Mesothelial cell of epicardium (in vitro differentiated cells): ENCODE data around the gene JARID2. TPM values are rescaled to one million over a fixed set of nuclear protein-coding genes. Genes with fewer than 3 reads are reported as not detected.

Experiments used
- DNase-seq, 2 experiments: peaks; one replicate each; pipeline ENCODE4 v3.0.0; 2021; ENCODE audit warnings: low spot score in 2 of 2; ENCODE audit not compliant: unreplicated experiment in 2 of 2
- H3K27ac Mint-ChIP-seq: 2 replicates; pipeline ENCODE4 v1.8.0; 2021; ENCODE audit warnings: mixed read lengths
- H3K27me3 Mint-ChIP-seq: 2 replicates; pipeline ENCODE4 v1.8.0; 2021; ENCODE audit warnings: low read depth, mixed read lengths
- H3K36me3 Mint-ChIP-seq: 2 replicates; pipeline ENCODE4 v1.8.0; 2021; ENCODE audit warnings: mixed read lengths
- H3K4me1 Mint-ChIP-seq: 2 replicates; pipeline ENCODE4 v1.8.0; 2021; ENCODE audit warnings: mixed read lengths
- H3K4me3 Mint-ChIP-seq: 2 replicates; pipeline ENCODE4 v1.8.0; 2021; ENCODE audit warnings: mild to moderate bottlenecking, moderate library complexity, mixed read lengths
- H3K9me3 Mint-ChIP-seq: 2 replicates; pipeline ENCODE4 v1.8.0; 2021; ENCODE audit warnings: mixed read lengths
- total RNA-seq: library from RNA; stranded (reverse); gene quantifications from 3 replicates; pipeline ENCODE4 v1.2.1, GENCODE V29; 2021
- TF ChIP-seq, protein P1 (sequence below): fragments of 200-600 bp; sonication (generic); IDR thresholded peaks from one replicate; pipeline ENCODE4 v1.5.0; 2021; ENCODE audit warnings: antibody characterized with exemption; ENCODE audit not compliant: unreplicated experiment

JARID2 gene
- total RNA-seq, 1 donor from 2014 or later, result 35.3 TPM

DNA sequence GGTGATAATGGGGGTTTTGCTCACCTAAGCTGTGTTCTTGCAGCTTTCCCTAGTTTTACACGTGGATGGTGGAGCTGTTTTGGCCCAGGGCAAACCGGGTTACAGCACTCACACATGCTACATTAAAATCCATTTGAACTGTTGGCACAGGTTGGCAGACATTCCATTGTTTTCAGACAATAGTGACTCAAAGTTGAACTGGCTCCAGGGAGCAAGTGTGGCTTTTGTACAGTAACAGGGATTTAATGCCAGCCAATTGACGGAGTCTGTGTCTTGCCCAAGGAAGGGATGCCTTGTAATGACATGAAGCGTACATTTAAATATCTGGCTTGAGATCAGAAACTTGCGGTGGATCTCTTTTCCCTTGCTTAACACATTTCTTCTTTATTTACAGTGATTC is 233.9 kb downstream of the JARID2 start:
- no peaks in the 10 kb centered on the region for H3K27me3 Mint-ChIP-seq
- H3K36me3 Mint-ChIP-seq, result peaks cover 5% of the 10 kb centered on the region
- TF ChIP-seq, protein P1, sequence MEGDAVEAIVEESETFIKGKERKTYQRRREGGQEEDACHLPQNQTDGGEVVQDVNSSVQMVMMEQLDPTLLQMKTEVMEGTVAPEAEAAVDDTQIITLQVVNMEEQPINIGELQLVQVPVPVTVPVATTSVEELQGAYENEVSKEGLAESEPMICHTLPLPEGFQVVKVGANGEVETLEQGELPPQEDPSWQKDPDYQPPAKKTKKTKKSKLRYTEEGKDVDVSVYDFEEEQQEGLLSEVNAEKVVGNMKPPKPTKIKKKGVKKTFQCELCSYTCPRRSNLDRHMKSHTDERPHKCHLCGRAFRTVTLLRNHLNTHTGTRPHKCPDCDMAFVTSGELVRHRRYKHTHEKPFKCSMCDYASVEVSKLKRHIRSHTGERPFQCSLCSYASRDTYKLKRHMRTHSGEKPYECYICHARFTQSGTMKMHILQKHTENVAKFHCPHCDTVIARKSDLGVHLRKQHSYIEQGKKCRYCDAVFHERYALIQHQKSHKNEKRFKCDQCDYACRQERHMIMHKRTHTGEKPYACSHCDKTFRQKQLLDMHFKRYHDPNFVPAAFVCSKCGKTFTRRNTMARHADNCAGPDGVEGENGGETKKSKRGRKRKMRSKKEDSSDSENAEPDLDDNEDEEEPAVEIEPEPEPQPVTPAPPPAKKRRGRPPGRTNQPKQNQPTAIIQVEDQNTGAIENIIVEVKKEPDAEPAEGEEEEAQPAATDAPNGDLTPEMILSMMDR, result no peak
- no peaks in the 10 kb centered on the region for H3K9me3 Mint-ChIP-seq
- DNase-seq, result no peak
- no peak overlapping the region for H3K4me3 Mint-ChIP-seq
- peaks cover 23% of the 10 kb centered on the region for H3K4me1 Mint-ChIP-seq
- no peak overlapping the region for H3K27ac Mint-ChIP-seq

DNA sequence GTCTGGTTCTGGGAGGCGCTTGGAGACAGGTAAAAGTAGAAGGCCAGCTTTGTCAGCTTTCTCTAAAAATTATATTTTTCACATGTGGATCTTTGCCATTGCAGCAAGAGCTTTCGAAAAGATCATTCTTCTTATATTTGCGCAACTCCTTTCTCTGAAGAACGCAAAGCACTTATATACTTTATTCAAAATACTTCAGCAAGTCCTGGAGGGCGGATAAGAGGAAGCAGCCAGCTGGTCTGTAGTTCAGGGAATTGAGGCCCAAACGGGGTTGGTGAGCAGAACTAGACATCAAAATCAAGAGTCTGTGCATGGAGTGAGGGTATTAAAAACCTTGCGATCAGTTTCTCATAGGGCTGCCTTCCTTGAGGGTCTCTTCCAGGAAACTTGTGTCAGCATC is 234.7 kb downstream of the JARID2 start:
- TF ChIP-seq, protein P1, result no peak
- DNase-seq, result no peak
- Mint-ChIP-seq H3K27me3 (no peaks in the 10 kb centered on the region), H3K4me3 (no peak overlapping the region), H3K27ac (no peak overlapping the region), H3K4me1 (peaks cover 23% of the 10 kb centered on the region), H3K9me3 (no peaks in the 10 kb centered on the region), H3K36me3 (peaks cover 5% of the 10 kb centered on the region)

DNA sequence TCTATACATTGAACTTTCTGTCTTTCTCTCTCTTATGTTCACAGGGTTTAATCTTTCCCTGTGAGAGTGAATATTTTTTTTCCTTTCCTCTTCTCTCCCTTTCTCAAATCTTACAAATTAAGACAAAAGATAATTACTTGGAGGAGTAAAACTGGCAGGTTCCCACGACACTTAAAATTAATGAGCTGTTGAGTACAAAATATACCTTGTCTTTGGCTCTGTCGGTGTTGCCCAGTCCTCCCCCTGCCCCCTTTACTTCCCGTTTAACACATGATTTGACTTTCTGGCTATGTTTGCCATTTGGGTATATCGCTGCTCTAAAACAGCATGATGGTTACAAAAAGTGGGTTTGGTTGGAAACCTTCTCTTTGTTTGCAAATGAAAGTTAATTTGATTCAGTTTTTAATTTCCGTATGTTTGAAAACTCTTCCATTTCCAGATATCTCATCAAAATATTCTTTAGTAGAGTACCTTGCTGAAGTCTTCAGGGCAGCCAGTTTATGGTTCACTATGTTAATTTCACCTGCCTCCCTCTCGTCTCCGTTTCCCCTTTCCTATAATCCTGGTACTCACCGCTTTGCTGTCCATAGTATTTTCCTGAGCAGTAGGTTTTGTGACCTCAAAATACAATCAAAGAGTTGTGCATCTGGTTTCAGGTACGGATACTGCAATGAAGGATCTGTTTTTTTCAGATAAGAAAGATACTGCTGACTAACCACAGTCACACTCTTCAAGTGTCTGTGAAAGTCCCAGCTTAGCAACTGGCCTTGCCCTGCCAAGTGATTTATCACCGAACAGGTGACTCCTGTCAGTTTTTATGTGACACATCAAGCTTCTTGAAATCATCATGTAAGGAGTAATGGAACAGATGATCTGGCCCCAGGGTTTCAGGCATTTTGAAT is 235.8 kb downstream of the JARID2 start:
- Mint-ChIP-seq H3K36me3 (peaks cover 5% of the 10 kb centered on the region), H3K4me3 (no peak overlapping the region), H3K27me3 (no peaks in the 10 kb centered on the region), H3K27ac (no peak overlapping the region), H3K4me1 (peaks cover 22% of the 10 kb centered on the region), H3K9me3 (no peaks in the 10 kb centered on the region)
- TF ChIP-seq, protein P1, result no peak
- no peak for DNase-seq

DNA sequence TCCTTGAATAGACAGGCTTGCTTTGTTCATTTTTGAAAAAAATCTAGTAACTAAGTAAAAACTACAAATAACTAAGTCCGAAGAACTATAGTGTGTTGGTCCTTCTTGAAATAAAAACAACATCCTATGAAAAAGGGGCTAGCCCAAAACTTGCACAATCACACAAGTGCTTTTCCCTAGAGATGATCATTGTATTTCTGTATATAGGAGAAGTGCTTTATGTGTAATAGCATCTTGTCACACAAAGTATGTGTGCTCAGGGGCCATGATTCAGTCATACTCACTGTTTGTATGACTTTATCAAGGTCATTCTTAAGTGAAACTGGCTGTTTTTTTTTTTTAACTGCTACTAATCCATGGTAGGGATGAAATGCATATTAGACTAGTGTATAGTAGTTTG is 237.2 kb downstream of the JARID2 start:
- H3K9me3 Mint-ChIP-seq, result no peaks in the 10 kb centered on the region
- DNase-seq, result no peak
- H3K27ac Mint-ChIP-seq, result no peak overlapping the region
- H3K36me3 Mint-ChIP-seq, result peaks cover 9% of the 10 kb centered on the region
- TF ChIP-seq, protein P1, result no peak
- H3K4me3 Mint-ChIP-seq, result no peak overlapping the region
- peaks cover 17% of the 10 kb centered on the region for H3K4me1 Mint-ChIP-seq
- no peaks in the 10 kb centered on the region for H3K27me3 Mint-ChIP-seq

DNA sequence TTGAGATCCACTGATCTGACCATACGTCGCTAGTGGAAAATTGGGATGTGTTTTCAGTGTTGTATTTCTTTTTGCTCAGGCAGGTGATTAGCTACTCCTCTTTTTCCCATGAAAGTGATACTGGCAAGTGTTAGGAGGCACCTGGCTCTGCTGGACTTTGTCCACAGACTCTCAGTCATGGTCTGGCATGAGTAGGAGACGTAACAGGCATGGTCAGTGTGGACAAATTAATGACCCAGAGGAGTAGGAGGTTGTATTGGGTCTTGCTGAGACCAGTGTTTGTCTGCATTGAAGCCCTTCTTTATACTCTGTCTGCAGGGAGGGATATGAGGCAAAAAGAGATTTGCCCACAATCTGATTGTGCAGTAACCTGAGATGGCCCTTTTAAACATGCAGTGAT is 238.3 kb downstream of the JARID2 start:
- no peak for DNase-seq
- TF ChIP-seq, protein P1, result no peak
- H3K27me3 Mint-ChIP-seq, result no peaks in the 10 kb centered on the region
- no peak overlapping the region for H3K27ac Mint-ChIP-seq
- peaks cover 17% of the 10 kb centered on the region for H3K4me1 Mint-ChIP-seq
- H3K9me3 Mint-ChIP-seq, result no peaks in the 10 kb centered on the region
- no peak overlapping the region for H3K4me3 Mint-ChIP-seq
- peaks cover 13% of the 10 kb centered on the region for H3K36me3 Mint-ChIP-seq
